GM04504 (cell line): ENCODE data around the gene GOLGA6D.
"Not testable (repeated sequence)": the region's sequence is repeated elsewhere in the genome, so short reads cannot be mapped to it uniquely, and the experiment has no call there.

Experiments
- DNase-seq: peaks from one replicate; pipeline ENCODE4 v3.0.0-alpha.2; 2012; ENCODE audit warnings: low read depth

GOLGA6D gene

DNA sequence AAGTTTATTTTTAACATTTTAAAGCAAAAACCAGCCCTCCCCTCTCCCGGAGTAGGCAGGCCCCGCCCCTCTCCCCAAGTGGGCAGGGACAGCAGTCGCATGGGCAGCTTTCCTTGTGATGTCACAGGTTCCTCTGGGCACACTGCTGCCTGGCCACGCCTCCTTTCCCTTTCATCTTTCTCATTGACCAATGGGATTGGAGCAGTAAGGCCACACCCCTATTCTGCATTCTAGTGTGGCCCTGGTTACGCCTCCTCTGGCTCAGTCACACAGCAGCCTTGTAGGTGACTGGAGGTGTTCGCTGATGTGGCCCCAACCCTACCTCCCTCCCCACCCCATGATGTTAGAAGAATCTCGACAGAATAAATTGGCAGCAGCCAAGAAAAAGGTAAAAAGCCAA is at the start of gene GOLGA6D:
Gene GOLGA6D (plus strand): TSS at position 264 of the 400 bp plus-strand sequence. CDS start 41 bp downstream, at position 305.
- not testable (repeated sequence) for DNase-seq

DNA sequence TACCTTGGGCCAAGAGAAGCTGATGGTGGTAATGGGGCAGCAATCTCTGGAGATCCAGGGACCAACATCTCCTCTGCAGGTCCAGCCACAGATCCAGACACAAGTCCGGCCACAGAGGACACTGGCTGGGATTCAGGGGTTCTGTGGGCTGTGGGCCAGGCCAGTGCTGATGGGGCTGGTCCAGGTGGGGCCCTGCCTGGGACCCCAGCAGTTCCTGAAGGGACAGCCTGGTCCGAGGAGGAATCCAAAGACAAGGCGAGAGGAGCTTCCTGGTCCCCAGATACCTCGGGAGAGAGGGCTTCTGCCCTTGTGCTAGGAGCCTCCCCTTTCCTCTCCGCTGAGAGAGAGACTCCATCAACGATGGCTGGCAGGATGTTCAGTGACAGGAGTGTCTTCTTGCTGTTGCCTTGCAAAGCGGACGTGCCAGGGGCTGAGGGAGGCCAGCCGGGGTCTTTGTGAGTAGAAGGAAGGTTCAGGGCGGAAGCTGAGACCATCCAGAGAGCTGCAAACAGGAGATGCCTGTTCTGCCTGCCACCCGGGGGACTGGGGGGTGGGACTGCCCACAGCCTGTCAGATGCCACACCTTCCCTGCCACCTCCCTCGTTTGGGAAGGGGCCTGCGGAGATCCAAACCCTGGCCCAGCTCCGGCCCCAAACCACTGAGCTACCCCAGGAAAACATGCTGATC is 49.0 kb upstream of the GOLGA6D start:
- DNase-seq, result no peak

GRCh38 chr15:75234191-75234810 is 48.3 kb upstream of the GOLGA6D start:
- DNase-seq, result no peak

- DNase-seq, result no peak
Measured at GRCh38 chr15:75235051-75235673, 47.5 kb upstream of the GOLGA6D start.

DNA sequence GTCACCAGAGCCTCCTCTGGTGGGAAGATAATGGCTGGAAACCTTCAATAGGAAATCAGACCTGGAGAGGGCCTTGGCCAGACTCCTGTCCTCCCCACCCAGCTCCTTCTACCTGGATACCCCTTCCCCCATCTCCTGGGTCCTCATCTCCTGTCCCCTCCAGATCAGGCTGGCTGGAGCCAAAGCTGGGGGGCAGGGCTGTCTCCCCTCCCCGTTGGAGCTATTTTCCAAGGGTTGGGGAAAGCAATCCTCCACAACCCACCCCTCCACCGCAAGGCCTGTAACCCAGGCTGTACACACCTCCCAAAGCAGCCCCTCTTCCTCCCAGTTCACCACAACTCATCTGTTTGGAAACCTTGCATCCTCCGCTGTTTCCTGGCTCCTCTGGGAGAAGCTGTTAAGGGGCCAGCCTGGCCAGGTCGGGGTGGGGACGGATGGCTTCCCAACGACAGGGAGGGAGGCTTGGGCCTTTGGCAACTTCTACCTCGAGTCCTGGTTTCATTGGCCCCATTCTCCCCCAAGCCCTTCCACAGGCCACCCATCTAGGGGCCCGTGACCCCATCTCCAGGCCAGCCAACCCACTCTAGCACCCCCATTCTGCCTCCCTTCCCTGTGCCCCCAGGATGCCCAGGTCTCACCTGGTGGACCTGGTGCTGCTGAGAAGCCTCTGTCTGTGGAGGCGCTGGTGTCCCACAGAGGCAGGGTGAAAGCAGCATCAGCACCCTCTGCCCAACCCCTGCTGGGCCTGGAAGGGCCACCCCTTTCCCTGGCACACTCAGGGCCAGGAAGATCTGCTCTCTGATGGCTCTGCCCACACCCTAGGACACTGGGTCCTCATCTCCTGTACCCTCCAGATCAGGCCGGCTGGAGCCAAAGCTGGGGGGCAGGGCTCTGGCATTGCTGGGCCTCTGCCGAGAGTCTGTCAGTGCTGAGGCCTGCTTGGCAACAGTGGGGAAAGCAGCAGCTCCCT is 46.6 kb upstream of the GOLGA6D start:
- no peak for DNase-seq

GRCh38 chr15:75237316-75237982 is 45.2 kb upstream of the GOLGA6D start:
- DNase-seq, result no peak

DNA sequence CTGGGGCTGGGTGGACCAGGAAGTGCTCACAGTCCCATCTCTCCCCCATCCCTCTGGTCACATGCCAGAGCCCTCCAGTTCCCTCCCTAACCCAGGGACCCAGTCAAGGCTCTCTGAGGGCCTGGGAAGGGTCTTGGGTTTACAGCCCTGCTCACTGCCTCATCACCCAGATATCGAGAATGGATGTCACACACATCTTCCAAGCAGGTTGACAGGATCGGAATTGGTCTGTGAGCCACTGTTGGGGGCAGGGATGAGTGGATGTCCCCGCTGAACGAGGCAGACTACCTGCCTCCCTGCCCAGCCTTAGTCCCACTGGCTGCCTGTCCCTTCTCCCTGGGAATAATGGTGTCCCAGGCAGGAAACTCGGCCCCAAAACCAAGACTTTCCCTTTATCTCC is 44.5 kb upstream of the GOLGA6D start:
- no peak for DNase-seq

DNA sequence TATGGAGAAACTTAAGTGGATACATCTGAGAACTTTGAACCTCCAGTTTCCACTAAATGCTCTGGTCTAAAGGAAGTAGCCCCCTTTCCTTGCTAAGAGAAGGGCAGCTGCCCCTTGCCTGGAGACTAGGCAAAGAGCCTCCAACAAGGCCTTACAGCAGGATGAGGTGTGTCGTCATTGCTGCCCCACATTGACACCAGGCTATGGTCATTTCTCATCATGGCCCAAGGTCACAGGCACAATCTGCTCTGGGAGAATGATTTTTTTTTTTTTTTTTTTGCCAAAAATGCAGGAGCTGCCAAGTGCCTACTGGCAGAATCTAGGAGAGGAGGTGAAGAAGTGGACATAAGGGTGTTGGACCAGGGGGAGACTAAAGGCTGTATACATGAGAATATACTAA is 36.9 kb upstream of the GOLGA6D start:
- not testable (repeated sequence) for DNase-seq

GRCh38 chr15:75248991-75249390 is 33.6 kb upstream of the GOLGA6D start:
- DNase-seq, result not testable (repeated sequence)

DNA sequence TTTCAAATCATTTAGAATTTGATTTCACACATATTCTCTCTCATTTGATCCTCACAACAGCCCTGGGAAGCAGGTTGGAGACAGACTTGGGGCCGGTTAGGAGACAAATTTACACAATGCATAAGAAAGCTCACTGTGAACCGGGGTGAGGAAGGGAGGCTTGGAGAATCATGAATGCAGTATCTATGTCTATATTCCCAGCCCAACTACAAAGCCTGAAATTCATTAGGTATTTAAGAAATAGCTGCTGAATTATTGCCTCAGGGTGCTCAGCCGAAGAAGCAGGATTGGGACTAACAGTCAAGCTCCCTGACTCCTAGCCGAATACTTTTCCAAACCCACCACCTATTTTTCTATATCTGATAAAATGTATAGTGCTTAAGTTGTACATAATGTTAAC is 32.9 kb upstream of the GOLGA6D start:
- DNase-seq, result no peak

- not testable (repeated sequence) for DNase-seq
Measured at GRCh38 chr15:75251343-75251742, 31.3 kb upstream of the GOLGA6D start.

GRCh38 chr15:75252285-75252684 is 30.4 kb upstream of the GOLGA6D start:
- DNase-seq, result not testable (repeated sequence)

DNA sequence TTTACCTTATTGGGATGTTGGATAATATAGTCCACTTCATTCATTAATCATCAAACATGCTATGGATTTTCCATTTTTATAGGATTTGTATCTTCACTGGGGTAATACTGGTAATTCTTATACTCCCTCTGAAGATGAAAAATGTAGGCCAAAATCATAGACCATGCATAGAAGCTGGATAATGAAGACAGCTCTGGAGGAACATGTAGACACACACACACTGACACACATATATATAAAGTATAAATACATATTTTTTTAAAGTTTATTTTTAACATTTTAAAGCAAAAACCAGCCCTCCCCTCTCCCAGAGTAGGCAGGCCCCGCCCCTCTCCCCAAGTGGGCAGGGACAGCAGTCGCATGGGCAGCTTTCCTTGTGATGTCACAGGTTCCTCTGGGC is 24.6 kb upstream of the GOLGA6D start, which contains the start of gene GOLGA6C:
Gene GOLGA6C (plus strand): TSS at position 301 of the 400 bp plus-strand sequence. CDS start 265 bp downstream, outside the sequence.
- not testable (repeated sequence) for DNase-seq

- DNase-seq, result not testable (repeated sequence)
Measured at GRCh38 chr15:75258620-75259343, 23.9 kb upstream of the GOLGA6D start.

- not testable (repeated sequence) for DNase-seq
Measured at GRCh38 chr15:75259873-75260272, 22.8 kb upstream of the GOLGA6D start.

- not testable (repeated sequence) for DNase-seq
Measured at GRCh38 chr15:75273751-75274359, 8.8 kb upstream of the GOLGA6D start.

DNA sequence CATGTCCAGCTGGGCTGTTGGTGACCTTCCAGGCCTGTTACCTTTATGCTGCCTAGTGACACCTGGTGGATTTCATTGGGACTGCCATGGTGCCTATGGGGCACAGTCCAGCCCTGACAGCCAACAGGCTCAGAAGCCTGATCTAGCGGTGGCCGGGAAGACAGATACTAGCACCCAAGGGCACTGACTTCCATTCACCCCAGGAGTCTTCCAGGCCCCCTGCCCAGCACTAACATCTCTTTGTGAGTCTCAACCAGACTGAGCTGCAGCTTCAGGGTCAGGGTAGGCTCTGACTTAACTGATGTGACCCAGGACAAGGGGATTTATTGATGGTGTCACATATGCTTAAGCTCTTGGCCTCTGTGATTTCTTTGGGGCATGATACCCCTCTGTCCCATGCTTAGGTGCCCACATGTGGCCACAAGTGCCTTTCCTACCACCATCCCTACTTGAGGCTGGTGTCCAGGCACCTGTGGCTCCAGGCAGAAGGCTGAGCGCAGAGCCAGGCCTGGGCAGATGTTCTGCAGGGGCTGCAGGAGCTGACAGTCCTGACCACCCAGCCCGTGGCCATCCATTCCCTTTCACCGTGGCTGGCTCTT is 8.0 kb upstream of the GOLGA6D start:
- DNase-seq, result not testable (repeated sequence)

- DNase-seq, result not testable (repeated sequence)
Measured at GRCh38 chr15:75275617-75276016, 7.0 kb upstream of the GOLGA6D start.

DNA sequence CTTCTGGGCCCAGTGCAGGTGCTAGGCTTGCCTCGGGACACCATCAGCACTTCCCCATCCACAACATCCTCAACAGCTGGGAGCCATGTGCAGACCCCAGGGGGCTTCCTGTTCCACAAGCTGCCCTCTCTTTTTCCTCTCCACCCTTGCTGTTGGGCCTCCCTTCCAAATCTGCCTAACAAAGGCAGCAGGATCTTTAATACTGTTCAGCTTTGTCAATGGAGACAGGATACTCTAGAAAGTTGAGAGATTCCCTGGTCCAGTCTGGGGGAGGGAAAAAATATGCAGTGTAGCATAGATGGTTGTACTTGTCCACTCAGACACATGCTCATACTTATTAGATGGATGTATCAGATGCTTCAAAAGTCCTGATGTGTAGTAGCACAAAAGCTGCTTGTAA is 4.1 kb upstream of the GOLGA6D start:
- not testable (repeated sequence) for DNase-seq

GRCh38 chr15:75284152-75284551 is 1.5 kb downstream of the GOLGA6D start:
- DNase-seq, result not testable (repeated sequence)
